Measurements from ENCODE around the gene TMEM117. TPM values are rescaled to one million over a fixed set of nuclear protein-coding genes. Genes with fewer than 3 reads are reported as not detected.

The TMEM117 gene
- total and polyA plus RNA-seq, 10 of the 15 experiments (the other 5 are each of a cell fraction or from before 2014, with no cell fraction given) = 3.1 to 8.2 (median 6.1) TPM

- CTCF ChIA-PET = interaction anchor here (1.1 kb wide), 1 partner anchor 9 kb away, joined by 4 read pairs; no protein-coding TSS in a partner anchor
Measured at GRCh38 chr12:43930032-43930431, 94.2 kb downstream of the TMEM117 start.

More at GRCh38 chr12:43930032-43930431, 94.2 kb downstream of the TMEM117 start:
- Histone ChIP-seq H3K27me3 (replicated peaks in 1 of 2; ENCODE audit: control insufficient read depth in 2 of 2, insufficient read depth in 2 of 2, low read length in 1 of 2) (no peaks in the 10 kb centered on the region), H3K4me1 (ENCODE audit: control insufficient read depth, insufficient read depth, low read length) (no peaks in the 10 kb centered on the region), H3K9me3 (replicated peaks; ENCODE audit: control insufficient read depth, insufficient read depth, low read length) (no peaks in the 10 kb centered on the region; the same call in 2 of the 3 replicates), H3K4me2 (ENCODE audit: control insufficient read depth, insufficient read depth) (no peak overlapping the region), H3K4me3 (no peak overlapping the region), H4K20me1 (ENCODE audit: control insufficient read depth, insufficient read depth) (no peaks in the 10 kb centered on the region), H3K27ac (ENCODE audit: control insufficient read depth, insufficient read depth) (no peak overlapping the region), H3K36me3 (ENCODE audit: control insufficient read depth in 2 of 2, insufficient read depth in 2 of 2, low read length in 1 of 2) (no peaks in the 10 kb centered on the region), H2AFZ (ENCODE audit: control insufficient read depth, low read depth, low read length) (no peak overlapping the region), H3K79me2 (ENCODE audit: control insufficient read depth, insufficient read depth, low read length) (no peaks in the 10 kb centered on the region), H3K9ac (ENCODE audit: control insufficient read depth, insufficient read depth, low read length) (no peak overlapping the region)
- no peak for DNase-seq (ENCODE audit: low read depth, low spot score)
- in situ Hi-C loops (cut with MboI) (no loop called here), intact Hi-C loops (cut with micrococcal nuclease; ENCODE audit: unreplicated experiment) (no loop called here)
- POLR2A ChIA-PET = no interaction called here
- SMC1A ChIA-PET (ENCODE audit: uncharacterized antibody, unreplicated experiment) = interaction anchor here (1.2 kb wide), 1 partner anchor 9 kb away, joined by 4 read pairs; no protein-coding TSS in a partner anchor
- FAIRE-seq = no peak
- TF ChIP-seq GATAD2B (conservative IDR thresholded peaks at IDR 0.05; ENCODE audit: low read depth) (no peak), PAX8 (IDR thresholded peaks at IDR 0.05) (no peak), HDAC6 (IDR thresholded peaks at IDR 0.05; ENCODE audit: unreplicated experiment) (no peak), NR2F1 (conservative IDR thresholded peaks at IDR 0.05) (no peak), ESRRA (IDR thresholded peaks at IDR 0.05; ENCODE audit: low read length) (no peak), STAT1 (conservative IDR thresholded peaks at IDR 0.05) (no peak), YY1 (IDR thresholded peaks at IDR 0.05; ENCODE audit: low read depth, low read length) (no peak), MYB (IDR thresholded peaks at IDR 0.05; ENCODE audit: borderline replicate concordance, low read depth, low read length) (no peak), GABPA (IDR thresholded peaks at IDR 0.05; ENCODE audit: low read depth) (no peak), HDAC2 (IDR thresholded peaks at IDR 0.05) (no peak), E2F8 (IDR thresholded peaks at IDR 0.05; ENCODE audit: low read depth, partially characterized antibody) (no peak), IKZF2 (IDR thresholded peaks at IDR 0.05) (no peak), NR2C2 (IDR thresholded peaks at IDR 0.05; ENCODE audit: borderline replicate concordance, control insufficient read depth, insufficient read length, low read depth) (no peak), NFYB (IDR thresholded peaks at IDR 0.05; ENCODE audit: insufficient read depth, low read depth, low read length) (no peak), CEBPB (IDR thresholded peaks at IDR 0.05; ENCODE audit: borderline replicate concordance in 1 of 2, low read depth in 2 of 2, low read length in 2 of 2) (no peak), ETV6 (conservative IDR thresholded peaks at IDR 0.05 in 1 of 2, IDR thresholded peaks at IDR 0.05 in 1 of 2; ENCODE audit: borderline replicate concordance in 1 of 2, low read depth in 1 of 2) (no peak)
- RAD21 ChIA-PET (ENCODE audit: unreplicated experiment) = no interaction called here
- 0% methylated on average over 1 of the region's 1 CpG for WGBS (ENCODE audit: insufficient coverage, insufficient replicate concordance, low lambda C conversion rate, missing lambda C conversion rate)
- ATAC-seq = no peak
- BruUV-seq (replicated peaks) = no TSS peak
